PC-3 (cell line): ENCODE results near the gene PCNX2. TPM values are rescaled to one million over a fixed set of nuclear protein-coding genes. Genes with fewer than 3 reads are reported as not detected.

Experiments used
- ATAC-seq: fragments of 200-7000 bp; cut with Tn5 transposase; 2 replicates; pipeline ENCODE4 v1.9.1; 2020; ENCODE audit warnings: mild to moderate bottlenecking, moderate library complexity
- BruUV-seq: library from RNA; stranded (reverse); fragments of 400-500 nt; replicated peaks from 2 replicates; lab custom pipeline; 2021; lab: Mats Ljungman, UMichigan
- CTCF ChIA-PET: fragments of 300-600 bp; sonication (Branson Sonifier 250); formaldehyde crosslinking; loops from one replicate; lab custom pipeline; 2022; ENCODE audit warnings: antibody characterized with exemption; lab: Charles Lee
- POLR2A ChIA-PET: fragments of 300-600 bp; sonication (Branson Sonifier 250); formaldehyde crosslinking; loops from one replicate; lab custom pipeline; 2022; ENCODE audit warnings: antibody characterized with exemption; ENCODE audit not compliant: unreplicated experiment; lab: Charles Lee
- DNase-seq: peaks from one replicate; pipeline ENCODE4 v3.0.0-alpha.2; 2015
- H2AFZ ChIP-seq: fragments of 300-600 bp; sonication (generic); 2 replicates; pipeline ENCODE4 v1.6.0; 2016; ENCODE audit warnings: antibody characterized with exemption, low read length
- H3F3A ChIP-seq: fragments of 300-600 bp; sonication (generic); one replicate; pipeline ENCODE4 v1.6.0; 2017; ENCODE audit warnings: antibody characterized with exemption, low read length, control low read depth, mild to moderate bottlenecking; ENCODE audit not compliant: unreplicated experiment
- H3K27ac ChIP-seq: fragments of 300-600 bp; sonication (generic); 2 replicates; pipeline ENCODE4 v1.5.1; 2016; ENCODE audit warnings: mild to moderate bottlenecking, low read length
- H3K27me3 ChIP-seq: fragments of 300-600 bp; sonication (generic); 2 replicates; pipeline ENCODE4 v1.6.1; 2016; ENCODE audit warnings: low read length, mixed read lengths
- H3K36me3 ChIP-seq: fragments of 300-600 bp; sonication (generic); 2 replicates; pipeline ENCODE4 v1.6.1; 2016; ENCODE audit warnings: low read depth, mixed run types, low read length, mixed read lengths
- H3K4me1 ChIP-seq: fragments of 300-600 bp; sonication (generic); 2 replicates; pipeline ENCODE4 v1.5.1; 2016; ENCODE audit warnings: low read length; ENCODE audit not compliant: insufficient read depth
- H3K4me2 ChIP-seq: fragments of 300-600 bp; sonication (generic); 2 replicates; pipeline ENCODE4 v1.6.0; 2016; ENCODE audit warnings: low read length
- H3K4me3 ChIP-seq: fragments of 300-600 bp; sonication (generic); 2 replicates; pipeline ENCODE4 v1.5.1; 2016; ENCODE audit warnings: mild to moderate bottlenecking, low read length, mixed read lengths
- H3K79me2 ChIP-seq: fragments of 300-600 bp; sonication (generic); 2 replicates; pipeline ENCODE4 v1.6.1; 2017; ENCODE audit warnings: low read length, mixed read lengths
- H3K9ac ChIP-seq: fragments of 300-600 bp; sonication (generic); 2 replicates; pipeline ENCODE4 v1.6.0; 2016; ENCODE audit warnings: mild to moderate bottlenecking, low read length
- H3K9me2 ChIP-seq: fragments of 300-600 bp; sonication (generic); replicated peaks from 2 replicates; pipeline ENCODE4 v1.6.1; 2016; ENCODE audit warnings: mixed run types, low read length, mixed read lengths
- H3K9me3 ChIP-seq: fragments of 300-600 bp; sonication (generic); 2 replicates; pipeline ENCODE4 v1.6.1; 2016; ENCODE audit warnings: low read length, mixed read lengths
- H4K20me1 ChIP-seq: fragments of 300-600 bp; sonication (generic); 2 replicates; pipeline ENCODE4 v1.6.1; 2016; ENCODE audit warnings: low read length, mixed read lengths
- CTCF ChIP-seq: fragments of 300-600 bp; sonication (generic); conservative IDR thresholded peaks from 2 replicates; pipeline ENCODE4 v1.5.1; 2017; ENCODE audit warnings: antibody characterized with exemption, low read depth, mild to moderate bottlenecking, low read length
- EZH2 ChIP-seq: fragments of 300-600 bp; sonication (generic); IDR thresholded peaks from one replicate; pipeline ENCODE4 v1.6.1; 2017; ENCODE audit warnings: antibody characterized with exemption, mild to moderate bottlenecking, low read length; ENCODE audit not compliant: unreplicated experiment
- EZH2phosphoT487 ChIP-seq: fragments of 300-600 bp; sonication (generic); IDR thresholded peaks from 2 replicates; pipeline ENCODE4 v1.6.1; 2018; ENCODE audit warnings: mild to moderate bottlenecking, antibody characterized with exemption, low read length, borderline replicate concordance
- intact Hi-C: fragments of 100-400 bp; cut with micrococcal nuclease; formaldehyde crosslinking; loops from 2 replicates; pipeline ENCODE4 v1.9.0; 2023
- total RNA-seq: library from RNA; depleted of rRNA; stranded (reverse); fragments of >200 nt; gene quantifications from 2 replicates; pipeline ENCODE4 v1.2.3, GENCODE V29; 2014

Gene PCNX2
- total RNA-seq, 1 experiment from 2014 or later, result 17.3 TPM

GRCh38 chr1:233060461-233060994, 235.0 kb downstream of the PCNX2 start:
- no peaks in the 10 kb centered on the region for H3K4me1 ChIP-seq
- BruUV-seq, result no TSS peak

GRCh38 chr1:233057836-233058235, 237.7 kb downstream of the PCNX2 start:
- no peaks in the 10 kb centered on the region for H3K9me2 ChIP-seq
- intact Hi-C loops, result no loop called here
- no peak overlapping the region for H3K4me3 ChIP-seq
- DNase-seq, result no peak
- H3F3A ChIP-seq, result no peaks in the 10 kb centered on the region
- H3K79me2 ChIP-seq, result no peaks in the 10 kb centered on the region
- TF ChIP-seq EZH2phosphoT487 (no peak), EZH2 (no peak), CTCF (no peak)
- H3K27ac ChIP-seq, result no peak overlapping the region
- ATAC-seq, result no peak
- H3K9ac ChIP-seq, result no peak overlapping the region
- BruUV-seq, result no TSS peak
- H2AFZ ChIP-seq, result no peak overlapping the region
- no peaks in the 10 kb centered on the region for H3K9me3 ChIP-seq
- H3K36me3 ChIP-seq, result no peaks in the 10 kb centered on the region
- POLR2A ChIA-PET, result no interaction called here
- CTCF ChIA-PET, result no interaction called here
- H3K27me3 ChIP-seq, result no peaks in the 10 kb centered on the region
- H3K4me2 ChIP-seq, result no peak overlapping the region
- no peaks in the 10 kb centered on the region for H4K20me1 ChIP-seq
- no peaks in the 10 kb centered on the region for H3K4me1 ChIP-seq

More at GRCh38 chr1:233060461-233060994, 235.0 kb downstream of the PCNX2 start:
- H3K9me3 ChIP-seq, result no peaks in the 10 kb centered on the region
- no peak overlapping the region for H3K27ac ChIP-seq
- intact Hi-C loops, result no loop called here
- no peak overlapping the region for H3K9ac ChIP-seq
- TF ChIP-seq EZH2, result no peak
- no peak for TF ChIP-seq CTCF
- no peak for TF ChIP-seq EZH2phosphoT487
- H3K79me2 ChIP-seq, result no peaks in the 10 kb centered on the region
- H3K4me3 ChIP-seq, result no peak overlapping the region
- no peaks in the 10 kb centered on the region for H3F3A ChIP-seq
- peaks cover 5% of the 10 kb centered on the region; the same call in 1 of the 2 replicates for H3K36me3 ChIP-seq
- DNase-seq, result no peak
- no peak overlapping the region for H2AFZ ChIP-seq
- no peak for ATAC-seq
- no peaks in the 10 kb centered on the region for H3K9me2 ChIP-seq
- no peaks in the 10 kb centered on the region for H3K27me3 ChIP-seq
- no peak overlapping the region for H3K4me2 ChIP-seq
- POLR2A ChIA-PET, result interaction anchor here (0.6 kb wide), 1 partner anchor 467 kb away, joined by 3 read pairs; no protein-coding TSS in a partner anchor
- CTCF ChIA-PET, result no interaction called here
- no peaks in the 10 kb centered on the region for H4K20me1 ChIP-seq

- H4K20me1 ChIP-seq, result no peaks in the 10 kb centered on the region
- DNase-seq (no peak), ATAC-seq (no peak)
- ChIA-PET POLR2A (no interaction called here), CTCF (no interaction called here)
- BruUV-seq, result no TSS peak
- no peaks in the 10 kb centered on the region for H3K4me1 ChIP-seq
- no peak overlapping the region for H3K27ac ChIP-seq
- H3F3A ChIP-seq, result no peaks in the 10 kb centered on the region
- no peak overlapping the region for H3K9ac ChIP-seq
- H3K9me2 ChIP-seq, result no peaks in the 10 kb centered on the region
- H2AFZ ChIP-seq, result no peak overlapping the region
- intact Hi-C loops, result no loop called here
- no peaks in the 10 kb centered on the region for H3K79me2 ChIP-seq
- TF ChIP-seq EZH2phosphoT487, result no peak
- TF ChIP-seq CTCF, result no peak
- no peak for TF ChIP-seq EZH2
- no peaks in the 10 kb centered on the region for H3K9me3 ChIP-seq
- H3K4me3 ChIP-seq, result no peak overlapping the region
- H3K27me3 ChIP-seq, result no peaks in the 10 kb centered on the region
- H3K4me2 ChIP-seq, result no peak overlapping the region
- no peaks in the 10 kb centered on the region for H3K36me3 ChIP-seq
Observed at GRCh38 chr1:233055879-233056641, 239.5 kb downstream of the PCNX2 start.
